ENCODE results near the gene CCDC12.

DNA sequence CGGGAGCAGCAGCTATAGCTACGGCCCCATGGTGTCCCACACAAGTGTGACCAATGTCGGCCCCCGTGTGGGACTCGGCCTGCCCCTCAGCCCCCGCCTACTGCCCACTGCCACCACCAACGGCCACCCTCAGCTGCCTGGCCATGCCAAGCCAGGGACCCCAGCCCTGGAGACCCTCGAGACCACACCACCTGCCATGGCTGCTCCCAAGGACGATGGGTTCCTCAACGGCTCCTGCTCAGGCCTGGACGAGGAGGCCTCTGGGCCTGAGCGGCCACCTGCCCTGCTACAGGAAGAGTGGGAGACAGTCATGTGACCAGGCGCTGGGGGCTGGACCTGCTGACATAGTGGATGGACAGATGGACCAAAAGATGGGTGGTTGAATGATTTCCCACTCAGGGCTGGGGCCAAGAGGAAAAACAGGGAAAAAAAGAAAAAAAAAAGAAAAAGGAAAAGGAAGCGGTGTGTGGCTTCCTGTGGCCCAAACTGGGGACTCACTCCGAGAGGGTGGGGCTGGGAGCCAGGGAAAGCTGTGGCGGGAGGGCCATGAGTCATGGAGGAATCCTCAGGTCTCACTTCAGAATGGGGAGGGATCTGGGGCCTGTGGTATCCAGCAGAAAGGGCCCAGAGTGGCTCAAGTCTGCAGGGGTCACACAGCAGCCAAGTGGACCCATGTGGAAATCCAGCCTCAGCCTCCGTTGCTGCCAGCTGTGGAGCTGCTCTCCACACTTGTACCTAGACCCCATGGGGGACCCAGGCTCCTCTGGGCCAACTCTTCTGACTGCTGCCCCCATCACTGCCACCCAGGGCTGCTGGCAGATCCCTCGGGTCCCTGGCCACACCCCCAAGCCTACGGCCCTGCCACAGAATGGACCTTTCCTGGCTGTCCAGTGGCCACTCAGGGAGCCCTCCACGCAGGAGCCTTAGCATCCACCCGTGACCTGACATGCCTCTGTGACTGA is 72.9 kb downstream of the CCDC12 start:
- TF ChIP-seq, protein P1, sequence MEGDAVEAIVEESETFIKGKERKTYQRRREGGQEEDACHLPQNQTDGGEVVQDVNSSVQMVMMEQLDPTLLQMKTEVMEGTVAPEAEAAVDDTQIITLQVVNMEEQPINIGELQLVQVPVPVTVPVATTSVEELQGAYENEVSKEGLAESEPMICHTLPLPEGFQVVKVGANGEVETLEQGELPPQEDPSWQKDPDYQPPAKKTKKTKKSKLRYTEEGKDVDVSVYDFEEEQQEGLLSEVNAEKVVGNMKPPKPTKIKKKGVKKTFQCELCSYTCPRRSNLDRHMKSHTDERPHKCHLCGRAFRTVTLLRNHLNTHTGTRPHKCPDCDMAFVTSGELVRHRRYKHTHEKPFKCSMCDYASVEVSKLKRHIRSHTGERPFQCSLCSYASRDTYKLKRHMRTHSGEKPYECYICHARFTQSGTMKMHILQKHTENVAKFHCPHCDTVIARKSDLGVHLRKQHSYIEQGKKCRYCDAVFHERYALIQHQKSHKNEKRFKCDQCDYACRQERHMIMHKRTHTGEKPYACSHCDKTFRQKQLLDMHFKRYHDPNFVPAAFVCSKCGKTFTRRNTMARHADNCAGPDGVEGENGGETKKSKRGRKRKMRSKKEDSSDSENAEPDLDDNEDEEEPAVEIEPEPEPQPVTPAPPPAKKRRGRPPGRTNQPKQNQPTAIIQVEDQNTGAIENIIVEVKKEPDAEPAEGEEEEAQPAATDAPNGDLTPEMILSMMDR (IDR thresholded peaks at IDR 0.05), result no peak
- no peak for TF ChIP-seq POLR2A (IDR thresholded peaks at IDR 0.05)

Measured in thyroid gland (tissue), 4 donors.